Lower leg skin (tissue), 4 donors: ENCODE measurements around the gene SLC48A1. TPM values are rescaled to one million over a fixed set of nuclear protein-coding genes. Genes with fewer than 3 reads are reported as not detected.

ENCODE experiments used
- DNase-seq, 2 donors: peaks; one replicate each; pipeline ENCODE4 v3.0.0-alpha.2; 2019; ENCODE audit warnings: low spot score in 2 of 2
- H3K4me3 ChIP-seq: fragments of 200-600 bp; sonication (generic); 2 replicates; pipeline ENCODE4 v1.5.1; 2017; ENCODE audit warnings: mild to moderate bottlenecking, low read depth; ENCODE audit not compliant: poor library complexity, severe bottlenecking
- CTCF ChIP-seq, 3 donors: fragments of 450-650 bp; IDR thresholded peaks; one replicate each; pipeline ENCODE4 v1.5.1; 2016; ENCODE audit warnings: antibody characterized with exemption in 3 of 3, mild to moderate bottlenecking in 3 of 3, moderate library complexity in 2 of 3
- POLR2A ChIP-seq, 2 donors: fragments of 450-650 bp; IDR thresholded peaks; one replicate each; pipeline ENCODE4 v1.6.1; 2016 to 2017; ENCODE audit warnings: antibody characterized with exemption in 2 of 2, mild to moderate bottlenecking in 1 of 2, moderate library complexity in 1 of 2
- WGBS, 2 donors: methylation state at CpG; one replicate each; pipeline ENCODE4 v1.1.5; 2018; 5-methylcytosine and 5-hydroxymethylcytosine counted together
- intact Hi-C: fragments of 100-400 bp; cut with DNase I; formaldehyde crosslinking; loops from one replicate; pipeline ENCODE4 v1.15.0; 2023; ENCODE audit warnings: low total_unique reads
- total RNA-seq, 4 donors: library from RNA; depleted of rRNA; stranded (reverse); fragments of >200 nt; gene quantifications; one replicate each; pipeline ENCODE4 v1.1.0, GENCODE V29; 2016

SLC48A1 gene
- total RNA-seq, 4 donors from 2014 or later, result 28.2 to 51.7 (median 48.6) TPM

GRCh38 chr12:47821346-47821706, 48.3 kb downstream of the SLC48A1 start:
- TF ChIP-seq POLR2A (IDR thresholded peaks at IDR 0.05), result no peak
- TF ChIP-seq CTCF (IDR thresholded peaks at IDR 0.05), result no peak
- WGBS, 2 donors, result 33 to 34% methylated on average over 4 of the region's 4 CpGs
- H3K4me3 ChIP-seq, result no peak overlapping the region
- no peak for DNase-seq
- intact Hi-C loops, result no loop called here

- TF ChIP-seq CTCF (IDR thresholded peaks at IDR 0.05) (no peak), POLR2A (IDR thresholded peaks at IDR 0.05) (no peak)
- DNase-seq, result no peak
- H3K4me3 ChIP-seq, result no peak overlapping the region
- 45 to 47% methylated on average over 2 of the region's 2 CpGs for WGBS, 2 donors
- intact Hi-C loops, result no loop called here
Measured at GRCh38 chr12:47822401-47822800, 49.4 kb downstream of the SLC48A1 start.

GRCh38 chr12:47822863-47823262, 49.8 kb downstream of the SLC48A1 start:
- DNase-seq, result no peak
- intact Hi-C loops, result no loop called here
- 65 to 70% methylated on average over 3 of the region's 3 CpGs for WGBS, 2 donors
- no peak overlapping the region for H3K4me3 ChIP-seq
- TF ChIP-seq POLR2A (IDR thresholded peaks at IDR 0.05) (no peak), CTCF (IDR thresholded peaks at IDR 0.05) (no peak)

- no peak for TF ChIP-seq POLR2A (IDR thresholded peaks at IDR 0.05)
- TF ChIP-seq CTCF (IDR thresholded peaks at IDR 0.05), result no peak
- no peak for DNase-seq
- intact Hi-C loops, result no loop called here
- H3K4me3 ChIP-seq, result no peak overlapping the region
- 83 to 84% methylated on average over 5 of the region's 5 CpGs for WGBS, 2 donors
Measured at GRCh38 chr12:47823422-47824086, 50.5 kb downstream of the SLC48A1 start.

GRCh38 chr12:47824198-47824597, 51.2 kb downstream of the SLC48A1 start:
- 70 to 82% methylated on average over 2 of the region's 2 CpGs for WGBS, 2 donors
- intact Hi-C loops, result no loop called here
- H3K4me3 ChIP-seq, result no peak overlapping the region
- TF ChIP-seq CTCF (IDR thresholded peaks at IDR 0.05) (no peak), POLR2A (IDR thresholded peaks at IDR 0.05) (no peak)
- no peak for DNase-seq

GRCh38 chr12:47824635-47825034, 51.6 kb downstream of the SLC48A1 start:
- WGBS, 2 donors, result 40 to 57% methylated on average over 3 of the region's 3 CpGs
- no peak overlapping the region for H3K4me3 ChIP-seq
- intact Hi-C loops, result no loop called here
- no peak for TF ChIP-seq CTCF (IDR thresholded peaks at IDR 0.05)
- no peak for DNase-seq
